Stimulated activated CD8-positive, alpha-beta memory T cell treated with anti-CD3 and anti-CD28 coated beads, Interleukin-15, amount 100 ng/mL, for 24 hours (primary cell): Measurements from ENCODE around the gene SMYD3.

ENCODE experiments used
- DNase-seq: peaks from one replicate; pipeline ENCODE4 v3.0.0-alpha.2; 2020; ENCODE audit warnings: low read depth

Gene SMYD3

DNA sequence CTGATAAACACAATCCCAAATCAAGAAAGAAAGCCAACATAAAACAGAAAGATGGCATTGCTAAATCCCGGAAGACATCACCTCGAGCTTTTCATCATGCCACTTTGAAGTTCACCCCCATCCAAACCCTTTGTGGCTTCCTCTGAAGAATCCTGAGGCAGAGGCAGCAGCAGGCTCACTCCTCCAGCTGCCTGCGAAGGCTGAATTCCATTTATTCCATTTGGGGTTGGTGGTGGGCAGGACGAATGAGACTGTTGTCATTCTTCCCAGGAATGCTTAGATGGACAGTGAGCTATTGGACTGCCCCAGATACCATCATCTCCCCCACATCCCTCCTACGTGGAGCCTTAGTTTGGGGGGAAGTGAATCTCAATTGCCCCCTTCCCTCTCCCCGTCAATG, 437.5 kb downstream of the SMYD3 start:
- no peak for DNase-seq

DNA sequence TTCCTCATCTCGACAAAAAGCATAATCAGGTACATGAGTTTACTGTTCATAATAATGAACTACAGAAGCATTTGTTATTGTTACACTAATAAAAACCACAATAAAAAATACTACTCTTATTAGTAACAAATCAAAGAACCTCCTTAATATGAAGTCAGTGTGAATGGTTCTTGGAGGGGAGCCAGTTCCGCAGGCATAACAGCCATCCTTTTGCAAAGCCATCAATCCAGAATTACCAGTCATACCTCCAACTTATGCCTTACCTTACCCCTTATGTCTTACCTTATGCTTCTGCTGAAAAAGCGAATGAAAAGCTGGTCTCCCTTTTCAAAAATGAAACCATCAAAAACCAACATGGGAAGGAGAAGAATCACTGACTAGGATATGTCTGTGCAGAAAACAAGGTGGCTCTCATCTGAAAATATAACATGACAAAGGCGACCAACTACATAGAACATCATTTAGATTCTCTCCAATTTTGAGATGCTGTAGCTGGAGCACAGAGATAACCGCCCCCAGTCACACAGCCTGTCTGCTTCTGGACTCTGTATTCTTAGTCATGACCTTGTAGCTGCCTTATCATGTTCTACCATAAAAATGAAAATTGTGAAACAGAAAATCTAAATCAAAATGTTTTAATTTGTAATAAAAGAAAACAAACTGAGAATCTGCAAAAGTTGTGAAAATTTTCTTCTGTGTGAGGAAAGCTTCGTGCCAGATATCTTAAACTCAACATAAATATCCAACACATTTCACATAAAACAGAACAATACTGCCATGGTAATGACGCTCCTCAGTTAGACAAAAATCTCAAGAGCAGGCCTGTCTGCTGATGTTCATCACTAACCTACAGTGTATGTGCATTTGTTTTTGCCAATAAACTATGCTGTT, 438.2 kb downstream of the SMYD3 start:
- no peak for DNase-seq

DNA sequence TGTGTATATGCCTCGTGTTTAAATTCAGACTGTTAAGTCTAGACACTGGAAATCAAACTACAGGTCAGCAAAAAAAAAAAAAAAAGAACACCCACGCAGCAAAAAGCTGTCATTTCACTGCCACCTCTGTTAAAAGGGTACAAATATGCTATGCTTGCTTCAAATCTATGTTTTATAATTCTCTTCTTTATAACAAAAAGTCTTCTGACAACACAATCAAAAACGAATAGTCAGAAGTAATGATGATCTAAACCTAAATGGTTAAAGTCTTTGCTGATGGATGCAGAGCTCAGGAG, 438.9 kb downstream of the SMYD3 start:
- DNase-seq, result no peak

DNA sequence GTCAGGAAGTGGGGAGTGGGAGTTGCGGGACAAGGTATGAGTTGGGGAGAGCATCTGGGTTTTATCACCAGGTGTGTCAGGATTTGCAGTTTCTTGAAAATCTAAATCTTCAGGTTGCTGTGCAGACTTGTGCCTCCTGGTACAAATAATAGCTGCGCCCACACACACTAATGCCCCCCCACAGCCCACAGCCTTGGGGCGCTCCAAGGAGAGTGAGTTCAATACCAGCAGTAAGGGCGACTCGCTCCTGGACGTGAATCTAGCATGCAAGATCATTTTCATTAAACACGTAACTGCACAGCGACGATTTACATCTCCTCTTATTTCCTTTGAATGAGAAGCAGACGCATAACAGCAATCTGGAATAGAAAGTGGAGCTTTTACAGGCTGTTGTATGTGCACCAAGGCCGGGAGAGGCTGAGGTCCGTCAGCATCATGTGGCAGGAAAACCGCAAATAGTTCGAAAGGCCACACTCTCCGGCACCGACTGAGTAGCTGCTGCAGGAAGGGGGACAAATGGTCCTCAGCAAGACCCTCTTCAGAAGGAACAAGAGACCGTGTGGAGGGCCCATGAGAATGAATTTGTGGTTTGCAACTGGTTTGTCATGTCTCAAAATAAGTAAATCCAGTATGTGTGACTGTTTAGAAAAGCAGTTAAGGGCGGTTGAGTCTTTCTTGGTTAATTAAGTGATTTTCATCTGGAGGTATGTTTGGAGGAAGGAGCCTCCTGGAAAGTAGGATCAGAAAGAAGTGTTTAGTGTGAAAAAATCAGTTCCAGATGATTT, 439.5 kb downstream of the SMYD3 start:
- no peak for DNase-seq

DNA sequence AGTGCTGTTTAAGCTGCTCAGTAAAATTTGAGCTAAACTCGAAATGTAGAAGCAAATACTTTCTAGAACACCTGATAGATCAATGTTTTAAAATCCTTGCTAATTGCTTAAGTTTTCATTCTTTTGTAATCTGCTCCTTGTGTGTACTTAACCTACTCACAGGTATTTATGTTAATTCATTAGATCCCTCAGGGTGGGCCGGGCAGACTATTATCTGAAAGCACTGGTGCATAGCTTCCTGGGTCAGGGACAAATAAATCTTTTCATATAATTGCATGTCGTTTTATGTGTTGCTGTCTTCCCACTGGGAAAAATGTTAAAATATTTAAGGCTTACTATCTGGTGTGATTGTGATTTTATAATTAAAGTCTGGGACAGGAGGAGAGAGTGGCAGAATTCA, 440.5 kb downstream of the SMYD3 start:
- DNase-seq, result no peak

DNA sequence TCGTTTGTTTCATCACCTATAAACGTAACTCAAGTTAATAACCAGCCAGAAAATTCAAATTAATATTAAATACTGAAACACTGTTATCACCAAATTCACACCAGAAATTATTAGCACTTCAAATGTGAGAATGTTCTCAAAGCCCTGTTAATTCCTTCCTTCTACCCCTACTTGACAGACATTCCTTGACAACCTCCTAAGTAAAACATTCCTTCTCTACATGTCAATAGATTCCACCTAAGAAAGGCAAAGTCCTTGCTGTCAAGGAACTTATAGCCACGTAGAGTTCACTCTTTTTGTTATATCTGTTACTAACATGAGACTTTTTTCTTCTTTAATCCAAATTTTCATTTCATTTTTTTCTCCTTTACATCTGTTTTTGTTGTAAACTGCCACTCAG, 441.5 kb downstream of the SMYD3 start:
- no peak for DNase-seq

DNA sequence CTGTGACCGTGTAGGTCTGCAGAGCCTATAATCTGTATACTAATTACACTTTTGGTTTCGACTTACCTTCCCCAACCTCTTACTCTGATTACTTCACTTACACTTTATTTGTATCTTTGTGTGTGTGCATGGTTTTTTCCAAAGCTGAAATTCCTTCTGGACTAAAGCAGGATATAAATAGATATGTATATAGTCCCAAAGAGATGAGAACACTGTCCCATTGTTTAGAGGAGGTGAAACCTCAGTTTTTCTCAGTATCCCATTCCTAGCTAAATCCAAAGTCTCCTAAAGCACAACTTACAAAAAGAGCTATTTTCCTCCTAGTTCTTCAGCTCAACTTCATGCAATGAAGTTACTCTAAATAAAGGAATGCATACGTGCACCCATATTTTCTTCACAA, 442.2 kb downstream of the SMYD3 start:
- DNase-seq, result no peak

DNA sequence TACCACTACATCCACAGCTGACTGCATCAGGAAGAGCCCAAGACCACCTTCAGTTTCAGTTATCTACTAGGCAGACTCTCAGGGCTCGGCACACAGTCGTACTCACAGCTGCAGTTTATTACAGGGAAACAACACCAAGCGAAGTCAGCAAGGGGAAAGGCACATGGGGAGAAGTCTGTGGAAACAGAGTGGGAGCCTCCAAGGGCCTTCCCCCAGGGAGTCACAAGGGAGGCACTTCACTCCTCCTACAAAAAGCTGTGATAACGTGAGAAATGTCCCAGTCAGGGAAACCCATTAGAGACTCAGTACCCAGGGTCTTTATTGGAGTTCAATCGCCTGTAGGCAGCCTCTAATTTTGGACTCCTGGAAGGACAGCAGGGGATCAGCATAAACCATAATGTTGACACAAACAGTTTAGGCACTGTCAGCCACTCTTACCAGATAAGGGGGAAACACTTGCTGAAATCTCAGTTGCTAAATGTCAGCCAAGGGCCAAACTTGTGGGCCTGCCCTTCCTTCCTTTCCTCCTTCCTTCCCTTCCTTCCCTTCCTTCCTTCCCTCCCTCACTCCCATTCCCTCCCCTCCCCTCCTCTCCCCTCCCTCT, 444.0 kb downstream of the SMYD3 start:
- no peak for DNase-seq

DNA sequence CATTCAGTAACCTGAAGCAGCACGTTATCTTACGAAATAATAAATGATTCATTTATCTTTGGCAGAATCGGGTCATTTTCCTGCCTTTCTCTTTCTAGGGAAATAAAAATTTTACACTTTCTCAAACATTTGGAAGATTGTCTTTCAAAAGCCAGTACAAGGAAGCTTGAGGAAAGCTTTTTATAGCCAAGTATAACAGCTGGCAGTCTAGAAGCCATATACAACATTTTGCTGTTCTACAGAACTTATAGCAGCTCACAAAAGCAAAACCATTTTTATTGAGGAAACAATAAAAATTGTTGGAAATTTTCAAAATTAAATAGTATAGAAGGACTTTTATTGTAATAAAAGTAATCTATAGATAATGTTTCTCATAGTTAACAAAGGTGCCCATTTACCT, 448.6 kb downstream of the SMYD3 start:
- no peak for DNase-seq

DNA sequence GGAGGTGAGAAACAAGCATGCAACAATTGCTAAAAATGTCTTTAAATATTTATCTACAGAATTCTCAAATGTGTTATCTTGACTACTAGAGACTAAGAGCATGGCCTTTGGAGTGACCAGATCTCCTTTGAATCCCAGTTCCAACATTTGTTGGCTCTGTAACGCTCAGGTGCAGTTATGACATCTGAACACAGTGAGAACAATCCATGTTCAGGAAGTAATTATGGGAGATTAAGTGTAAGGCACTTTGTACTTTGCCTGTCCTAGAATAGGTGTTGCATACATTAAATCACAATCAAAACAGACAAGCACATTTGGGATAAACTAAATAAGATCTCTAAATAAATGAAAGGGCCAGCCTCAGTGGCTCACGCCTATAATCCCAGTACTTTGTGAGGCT, 454.5 kb downstream of the SMYD3 start:
- DNase-seq, result no peak

DNA sequence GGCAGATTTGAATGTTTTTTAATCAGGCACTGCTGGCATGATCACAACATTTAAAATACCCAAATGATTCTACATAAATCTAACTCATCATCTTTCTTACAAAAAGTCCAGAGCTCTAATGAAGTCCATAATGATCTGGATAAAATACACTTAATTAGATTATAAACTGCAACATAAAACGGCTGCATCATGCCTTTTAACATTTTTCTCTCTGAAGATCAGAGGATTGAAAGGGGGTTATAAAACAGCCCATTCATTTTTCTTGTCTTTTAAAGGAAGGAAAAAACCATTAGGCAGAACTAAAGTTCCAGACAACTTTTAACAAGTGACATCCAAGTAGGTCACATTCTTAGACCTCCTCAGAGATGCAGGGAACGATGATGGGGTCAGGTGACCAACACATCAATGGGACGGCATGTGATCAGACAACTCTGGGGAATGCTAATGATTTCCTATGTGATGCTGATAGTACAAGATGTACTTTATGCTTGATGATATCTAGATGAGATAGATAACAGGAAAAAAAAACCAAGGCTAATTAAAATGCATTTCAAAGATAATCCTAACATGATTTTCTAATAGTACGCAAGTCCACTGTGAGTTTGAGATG, 455.1 kb downstream of the SMYD3 start:
- no peak for DNase-seq

DNA sequence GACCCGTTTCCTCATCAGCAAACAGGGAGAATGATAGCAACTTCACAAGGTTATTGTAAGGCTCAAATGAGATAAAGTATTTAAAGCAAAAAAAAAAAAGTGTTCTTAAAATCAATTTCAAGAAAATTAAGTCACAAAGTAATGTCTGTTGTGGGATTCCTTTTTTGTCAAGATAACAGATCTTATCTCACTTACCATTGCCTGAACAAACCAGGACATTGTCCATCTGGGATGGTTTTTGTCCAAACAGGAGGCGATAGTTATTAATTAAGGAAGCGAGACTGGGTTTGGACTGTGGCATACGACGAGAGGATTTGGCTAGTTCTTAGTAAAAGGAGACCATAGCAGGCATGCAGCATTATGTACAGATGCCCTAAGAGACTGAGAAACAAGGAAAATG, 458.4 kb downstream of the SMYD3 start:
- no peak for DNase-seq

DNA sequence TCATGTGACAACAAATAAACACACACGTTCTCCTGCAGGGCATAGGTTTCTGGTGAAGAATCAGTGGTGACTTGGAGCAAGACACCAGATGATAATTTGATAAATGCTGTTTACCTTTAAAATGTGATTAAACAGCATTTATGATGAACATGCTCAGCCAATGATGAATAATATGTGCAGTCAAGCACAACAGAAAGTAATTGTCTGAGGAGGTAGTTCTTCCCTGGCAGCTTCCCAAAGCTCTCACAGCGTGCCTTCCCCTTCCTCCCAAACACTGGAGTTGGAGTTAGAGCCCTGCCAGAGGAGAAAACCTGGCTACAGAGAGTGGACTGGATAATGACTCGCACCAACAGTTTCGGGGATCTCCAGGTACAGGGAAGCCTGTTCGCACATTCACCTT, 463.5 kb downstream of the SMYD3 start:
- DNase-seq, result no peak

DNA sequence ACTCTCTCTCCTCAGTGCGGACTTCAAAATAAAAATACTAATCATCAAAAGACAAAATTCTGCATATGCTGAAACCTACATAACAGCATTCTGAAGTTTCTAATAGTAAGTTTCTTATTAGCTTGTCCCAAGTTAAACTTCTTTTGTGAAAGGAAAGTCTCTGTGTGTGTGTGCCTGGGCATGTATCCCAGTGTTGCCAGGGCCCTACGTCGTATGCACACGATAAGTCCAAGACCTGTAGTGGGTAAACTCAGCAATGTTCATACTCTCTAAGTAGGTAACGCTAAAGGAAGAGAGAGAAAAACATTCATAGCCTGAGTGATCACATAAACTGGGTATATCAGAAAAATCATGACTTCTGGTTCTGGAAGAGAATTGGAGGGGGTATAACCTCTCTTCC, 465.7 kb downstream of the SMYD3 start:
- DNase-seq, result no peak

DNA sequence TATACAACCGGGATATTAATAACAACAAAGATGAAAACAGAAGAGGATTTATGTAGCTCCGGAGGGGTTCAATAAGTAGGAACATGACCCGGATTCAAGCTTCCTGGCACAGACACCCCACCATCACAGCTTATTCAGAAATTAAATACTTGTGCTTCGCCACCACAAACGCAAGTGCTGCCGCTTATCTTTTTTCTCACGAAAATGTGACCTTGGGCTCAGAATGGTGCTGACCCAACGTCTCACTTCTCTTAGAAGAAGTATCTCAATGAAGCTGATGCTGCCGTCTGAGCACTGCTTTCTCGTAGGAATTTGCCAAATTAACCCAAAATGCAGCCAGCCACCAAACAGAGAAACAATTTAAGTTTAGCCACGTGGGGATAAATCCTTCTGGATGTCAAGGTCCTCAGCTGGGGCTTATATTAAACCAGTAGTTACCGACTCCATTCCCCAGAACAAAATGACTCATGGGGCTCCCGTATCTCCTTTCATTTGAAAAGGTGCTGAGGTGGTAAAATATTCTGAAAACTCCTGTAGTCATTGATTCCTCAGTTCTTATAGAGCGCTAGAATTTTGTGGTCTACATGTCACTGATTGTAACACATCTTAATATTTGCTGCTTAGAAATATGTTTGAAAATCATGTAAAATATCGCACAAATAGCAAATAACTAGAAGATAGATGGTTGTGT, 466.7 kb downstream of the SMYD3 start:
- no peak for DNase-seq

DNA sequence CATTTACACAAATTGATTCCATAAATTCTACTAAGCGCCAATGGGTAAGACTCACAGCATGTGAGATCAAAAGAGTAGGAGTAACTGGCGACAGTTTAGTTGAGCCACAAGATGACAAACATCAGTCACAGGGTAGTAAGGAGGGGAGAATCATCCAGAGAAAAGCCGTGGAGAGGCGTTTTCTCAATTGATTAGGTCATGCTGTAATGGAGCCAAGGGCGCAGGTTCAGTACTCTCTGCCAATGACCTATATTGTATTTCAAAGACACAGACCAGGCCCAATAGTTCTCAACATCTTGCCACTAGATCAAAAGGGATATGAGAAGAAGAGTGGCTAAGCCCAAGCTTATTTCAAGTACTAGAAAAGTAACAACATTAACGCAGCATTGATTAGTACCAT, 467.5 kb downstream of the SMYD3 start:
- no peak for DNase-seq

DNA sequence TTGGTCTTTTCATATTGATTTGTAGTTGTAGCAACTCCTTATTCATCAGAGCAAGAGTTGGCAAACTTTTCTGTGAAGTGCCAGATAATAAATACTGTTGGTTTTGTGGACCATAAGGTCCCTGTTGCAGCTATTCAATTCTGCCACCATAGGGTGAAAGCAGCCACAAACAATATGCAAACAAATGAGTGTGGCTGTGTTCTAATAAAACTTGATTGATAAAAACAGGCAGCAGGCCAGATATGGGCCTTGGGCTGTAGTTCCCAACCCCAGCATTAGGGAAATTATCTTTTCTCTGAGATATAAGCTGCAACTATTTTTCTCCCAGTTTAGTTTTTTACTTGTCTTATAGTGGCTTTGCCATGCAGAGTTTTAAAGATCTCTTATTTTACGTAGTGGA, 469.2 kb downstream of the SMYD3 start:
- DNase-seq, result no peak

DNA sequence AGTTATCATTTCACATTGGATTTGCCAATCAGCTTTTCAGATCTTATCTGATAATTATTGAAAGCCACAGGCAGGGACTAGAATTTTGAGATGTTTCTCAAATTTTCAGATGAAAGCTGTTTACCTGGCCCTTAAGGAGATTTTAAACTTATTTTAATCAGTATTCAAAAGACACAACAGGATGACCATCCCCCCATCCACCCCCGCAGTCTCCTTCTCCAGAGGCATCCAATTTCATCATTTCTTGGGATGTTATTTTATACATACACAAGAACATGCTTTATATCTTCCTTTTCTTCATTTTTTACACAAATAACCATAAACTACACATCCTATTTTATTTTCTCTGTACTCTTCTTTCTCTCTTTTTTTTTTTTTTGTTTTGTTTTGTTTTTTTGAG, 470.9 kb downstream of the SMYD3 start:
- no peak for DNase-seq

DNA sequence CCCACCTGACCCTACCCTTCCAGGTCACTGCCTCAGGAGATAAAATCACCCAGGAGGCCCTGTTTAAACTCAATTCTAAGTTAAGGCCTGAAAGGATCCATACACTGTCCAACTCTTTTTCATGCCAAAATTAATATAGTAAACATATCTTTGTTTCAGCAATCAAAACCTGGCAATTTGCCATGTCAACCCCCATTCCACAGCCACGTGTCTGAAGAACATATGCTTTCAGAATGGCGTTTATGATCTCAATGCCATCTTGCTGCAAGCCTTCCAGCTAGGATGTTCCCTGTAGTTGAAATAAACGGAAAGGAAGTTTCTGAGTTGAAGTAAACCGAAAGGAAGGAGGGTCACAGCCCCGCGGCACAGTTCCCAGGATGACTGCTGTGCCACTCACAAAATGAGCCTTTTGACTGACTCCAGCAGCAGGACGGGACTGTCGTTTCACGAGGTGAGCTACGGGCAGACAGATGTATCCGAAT, 472.0 kb downstream of the SMYD3 start:
- DNase-seq, result no peak

DNA sequence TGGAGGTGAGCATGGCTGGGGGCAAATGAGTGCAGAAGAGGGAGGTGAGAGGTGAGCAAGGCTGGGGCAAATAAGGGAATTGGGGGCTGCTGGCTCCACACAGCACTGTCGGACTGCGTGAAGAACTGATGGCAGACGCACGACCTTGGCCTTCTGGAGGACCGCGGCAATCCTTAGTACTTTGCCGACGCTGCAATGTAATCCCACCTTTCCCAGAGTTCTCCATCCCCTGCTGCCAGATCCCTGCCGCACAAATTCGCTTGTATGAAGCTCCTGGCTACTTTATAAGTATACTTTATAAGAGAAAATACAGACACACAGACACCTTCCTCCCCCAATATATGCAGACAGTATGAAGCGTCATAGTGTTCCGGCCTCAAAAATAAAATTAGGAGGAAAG, 472.4 kb downstream of the SMYD3 start:
- DNase-seq, result no peak

DNA sequence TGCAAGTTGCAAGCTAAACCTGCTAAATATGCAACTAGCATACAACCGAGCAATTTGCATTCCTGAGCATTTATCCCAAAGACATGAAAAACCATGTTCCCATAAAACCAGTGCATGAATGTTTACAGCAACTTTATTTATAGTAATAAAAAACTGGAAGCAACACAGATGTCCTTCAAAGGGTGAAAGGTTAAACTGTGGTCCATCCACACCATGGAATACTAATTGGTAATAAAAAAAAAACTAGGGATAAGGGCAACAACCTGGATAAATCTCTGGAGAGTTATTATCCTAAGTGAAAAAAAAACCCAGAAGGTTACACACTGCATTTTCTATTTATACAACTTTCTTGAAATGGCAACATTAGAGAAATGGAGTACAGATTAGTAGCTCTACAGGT, 474.1 kb downstream of the SMYD3 start:
- no peak for DNase-seq

DNA sequence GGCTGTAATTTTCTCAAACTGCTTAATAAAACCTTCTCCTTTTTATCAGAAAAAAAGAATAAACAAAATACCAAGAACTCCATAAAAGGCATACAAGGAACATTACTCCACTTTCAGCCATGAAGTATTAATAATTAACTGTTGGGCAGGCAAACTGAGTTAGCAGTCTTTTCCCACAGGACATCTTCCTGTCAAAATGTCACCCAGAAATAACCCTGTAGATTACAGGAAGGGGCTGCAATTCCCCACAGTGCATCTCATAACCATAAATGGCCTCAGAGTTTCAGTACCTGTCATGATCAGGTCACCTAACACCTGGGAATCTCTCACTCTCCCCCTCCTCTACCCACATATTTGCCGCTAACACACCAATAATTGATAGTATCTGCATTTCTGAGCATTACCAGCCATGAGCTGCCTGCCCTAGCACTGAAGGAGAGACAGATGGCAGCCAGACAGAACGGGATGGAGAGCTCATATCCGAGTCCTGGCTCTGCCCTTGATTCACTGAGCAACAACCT, 475.0 kb downstream of the SMYD3 start:
- DNase-seq, result no peak
